Smooth muscle cell (in vitro differentiated cells): ENCODE data around the gene CCSAP. TPM values are rescaled to one million over a fixed set of nuclear protein-coding genes. Genes with fewer than 3 reads are reported as not detected.

Experiments used
- DNase-seq: peaks from one replicate; lab custom pipeline; 2025; ENCODE audit not compliant: unreplicated experiment; lab: John Stamatoyannopoulos, UW
- H2AFZ ChIP-seq: fragments of 200-600 bp; sonication (generic); 2 replicates; pipeline ENCODE4 v1.6.0; 2016; ENCODE audit warnings: antibody characterized with exemption, low read depth, mild to moderate bottlenecking
- H3F3A ChIP-seq: fragments of 200-600 bp; sonication (generic); 2 replicates; pipeline ENCODE4 v1.6.0; 2017; ENCODE audit warnings: antibody characterized with exemption, low read depth
- H3K27ac ChIP-seq: fragments of 200-600 bp; sonication (generic); 2 replicates; pipeline ENCODE4 v1.5.1; 2016; ENCODE audit warnings: low read depth, mild to moderate bottlenecking
- H3K27me3 ChIP-seq: fragments of 200-600 bp; sonication (generic); 2 replicates; pipeline ENCODE4 v1.6.1; 2016; ENCODE audit warnings: low read depth, mild to moderate bottlenecking
- H3K36me3 ChIP-seq: fragments of 200-600 bp; sonication (generic); 2 replicates; pipeline ENCODE4 v1.5.1; 2016; ENCODE audit warnings: low read depth
- H3K4me1 ChIP-seq: fragments of 200-600 bp; sonication (generic); 2 replicates; pipeline ENCODE4 v1.5.1; 2016; ENCODE audit warnings: low read depth
- H3K4me2 ChIP-seq: fragments of 200-600 bp; sonication (generic); 2 replicates; pipeline ENCODE4 v1.6.0; 2016; ENCODE audit warnings: mild to moderate bottlenecking
- H3K4me3 ChIP-seq: fragments of 200-600 bp; sonication (generic); 2 replicates; pipeline ENCODE4 v1.5.1; 2016; ENCODE audit warnings: mild to moderate bottlenecking
- H3K79me2 ChIP-seq: fragments of 200-600 bp; sonication (generic); 2 replicates; pipeline ENCODE4 v1.6.0; 2016; ENCODE audit warnings: low read depth, mild to moderate bottlenecking
- H3K9ac ChIP-seq: fragments of 200-600 bp; sonication (generic); 2 replicates; pipeline ENCODE4 v1.6.0; 2016; ENCODE audit warnings: low read depth
- H3K9me3 ChIP-seq: fragments of 200-600 bp; sonication (generic); replicated peaks from 2 replicates; pipeline ENCODE4 v1.5.1; 2016; ENCODE audit warnings: low read depth
- H4K20me1 ChIP-seq: fragments of 200-600 bp; sonication (generic); 2 replicates; pipeline ENCODE4 v1.6.0; 2016; ENCODE audit warnings: low read depth
- CTCF ChIP-seq: fragments of 200-600 bp; sonication (generic); IDR thresholded peaks from 2 replicates; pipeline ENCODE4 v1.5.1; 2017; ENCODE audit warnings: borderline replicate concordance, mild to moderate bottlenecking, antibody characterized with exemption; ENCODE audit not compliant: insufficient read depth, poor library complexity, severe bottlenecking
- WGBS: methylation state at CpG from one replicate; pipeline ENCODE4 v1.1.7; 2016; ENCODE audit warnings: low lambda C conversion rate; 5-methylcytosine and 5-hydroxymethylcytosine counted together
- polyA plus RNA-seq: library from polyadenylated mRNA; unstranded; fragments of >200 nt; fragmentation: Nextera tagmentation; extraction: Ambion mirVana; gene quantifications from 2 replicates; pipeline ENCODE4 v1.2.1, GENCODE V29; 2016
- total RNA-seq: library from RNA; depleted of rRNA; stranded (reverse); fragments of >200 nt; gene quantifications from 2 replicates; pipeline ENCODE4 v1.2.3, GENCODE V29; 2014

CCSAP gene
- total and polyA plus RNA-seq, 2 experiments from 2014 or later = 2.5 to 12.0 TPM

DNA sequence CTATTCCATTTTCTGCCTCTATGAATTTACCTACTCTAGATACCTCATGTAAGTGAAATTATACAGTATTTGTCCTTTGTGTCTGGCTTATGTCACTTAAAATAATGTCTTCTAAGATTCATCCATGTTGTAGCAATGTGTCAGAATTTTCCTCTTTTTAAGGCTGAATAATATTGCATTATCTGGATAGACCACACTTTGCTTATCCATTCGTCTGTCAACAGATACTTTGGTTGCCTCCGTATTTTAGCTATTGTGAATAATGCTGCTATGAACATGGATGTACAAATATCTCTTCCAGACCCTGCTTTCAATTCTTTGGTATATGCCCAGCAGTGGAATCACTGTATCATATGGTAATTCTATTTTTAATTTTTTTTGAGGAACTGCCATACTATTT lies 10.1 kb upstream of the CCSAP start:
- H4K20me1 ChIP-seq = no peaks in the 10 kb centered on the region
- no peak overlapping the region for H3K4me2 ChIP-seq
- no peak for TF ChIP-seq CTCF
- no peaks in the 10 kb centered on the region for H3K79me2 ChIP-seq
- 90% methylated on average over 2 of the region's 2 CpGs for WGBS
- H3F3A ChIP-seq = no peaks in the 10 kb centered on the region
- no peak overlapping the region for H3K27ac ChIP-seq
- H3K36me3 ChIP-seq = no peaks in the 10 kb centered on the region
- no peaks in the 10 kb centered on the region for H3K27me3 ChIP-seq
- no peaks in the 10 kb centered on the region for H3K4me1 ChIP-seq
- no peaks in the 10 kb centered on the region for H3K9me3 ChIP-seq
- no peak overlapping the region for H3K9ac ChIP-seq
- no peak overlapping the region for H3K4me3 ChIP-seq
- no peak overlapping the region for H2AFZ ChIP-seq
- no peak for DNase-seq

GRCh38 chr1:229349463-229350385 lies 6.9 kb upstream of the CCSAP start:
- H4K20me1 ChIP-seq = no peaks in the 10 kb centered on the region
- no peaks in the 10 kb centered on the region for H3K36me3 ChIP-seq
- H3K4me1 ChIP-seq = no peaks in the 10 kb centered on the region
- H3K27ac ChIP-seq = no peak overlapping the region
- no peaks in the 10 kb centered on the region for H3K9me3 ChIP-seq
- TF ChIP-seq CTCF = no peak
- H3K4me3 ChIP-seq = no peak overlapping the region
- H3K79me2 ChIP-seq = no peaks in the 10 kb centered on the region
- DNase-seq = no peak
- WGBS = 80% methylated on average over 8 of the region's 8 CpGs
- H3K4me2 ChIP-seq = no peak overlapping the region
- peaks cover 3% of the 10 kb centered on the region for H3K27me3 ChIP-seq
- no peaks in the 10 kb centered on the region for H3F3A ChIP-seq
- H2AFZ ChIP-seq = no peak overlapping the region
- no peak overlapping the region for H3K9ac ChIP-seq

DNA sequence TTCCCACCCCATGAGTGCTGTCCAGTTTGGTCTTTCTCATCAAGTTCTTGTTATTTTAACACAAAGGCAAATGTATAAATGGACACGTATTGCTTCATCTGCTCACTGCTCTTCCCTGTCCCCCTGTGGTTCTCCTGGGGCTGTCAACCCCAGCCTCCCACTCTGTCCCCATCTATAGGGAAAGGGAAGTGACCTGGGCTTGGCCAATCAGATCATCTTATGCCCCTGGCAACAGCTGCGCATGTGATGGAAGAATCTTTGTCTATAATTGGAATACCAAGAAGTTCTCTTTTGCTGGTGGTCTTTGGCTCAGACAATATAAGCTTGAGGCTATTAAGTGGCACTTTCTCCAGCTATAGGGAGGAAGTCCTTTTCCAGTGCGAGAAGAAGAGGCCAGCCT lies 4.7 kb upstream of the CCSAP start:
- DNase-seq = no peak
- H3K27me3 ChIP-seq = peaks cover 3% of the 10 kb centered on the region
- H3K27ac ChIP-seq = no peak overlapping the region
- peaks cover 6% of the 10 kb centered on the region for H3K4me1 ChIP-seq
- no peak overlapping the region for H3K4me3 ChIP-seq
- H3K36me3 ChIP-seq = no peaks in the 10 kb centered on the region
- H3K9ac ChIP-seq = no peak overlapping the region
- 74% methylated on average over 3 of the region's 3 CpGs for WGBS
- H3F3A ChIP-seq = peaks cover 7% of the 10 kb centered on the region
- no peaks in the 10 kb centered on the region for H3K9me3 ChIP-seq
- no peak for TF ChIP-seq CTCF
- H3K79me2 ChIP-seq = no peaks in the 10 kb centered on the region
- no peak overlapping the region for H3K4me2 ChIP-seq
- no peak overlapping the region for H2AFZ ChIP-seq
- no peaks in the 10 kb centered on the region for H4K20me1 ChIP-seq
